HEK293 (cell line): ENCODE measurements around the gene NFIX.
A peak's percentile ranks its signal among the peaks of the same experiment; 100 is the strongest.

Experiments used
- HOXC10 ChIP-seq: sonication (generic); formaldehyde crosslinking; IDR thresholded peaks from 2 replicates; pipeline ENCODE4 v1.8.1; 2023; ENCODE audit warnings: mild to moderate bottlenecking, missing genetic modification reagents
- KLF8 ChIP-seq: fragments of 450-650 bp; formaldehyde crosslinking; IDR thresholded peaks from 2 replicates; pipeline ENCODE4 v1.5.1; 2016; ENCODE audit warnings: missing biosample characterization, missing genetic modification characterization
- MYNN ChIP-seq: fragments of 450-650 bp; formaldehyde crosslinking; IDR thresholded peaks from 2 replicates; pipeline ENCODE4 v1.5.1; 2016; ENCODE audit warnings: missing biosample characterization, missing genetic modification characterization, borderline replicate concordance
- OVOL3 ChIP-seq: fragments of 450-650 bp; formaldehyde crosslinking; IDR thresholded peaks from 2 replicates; pipeline ENCODE4 v1.5.1; 2016; ENCODE audit warnings: missing biosample characterization, missing genetic modification characterization
- REPIN1 ChIP-seq: fragments of 450-650 bp; formaldehyde crosslinking; IDR thresholded peaks from 2 replicates; pipeline ENCODE4 v1.5.1; 2017; ENCODE audit warnings: missing biosample characterization, missing genetic modification characterization, low read depth
- TCF7L2 ChIP-seq: IDR thresholded peaks from 2 replicates; pipeline ENCODE4 v1.6.1; 2011; ENCODE audit warnings: low read depth, mild to moderate bottlenecking, inconsistent platforms, low read length, moderate library complexity, borderline replicate concordance
- YY1 ChIP-seq: fragments of 450-650 bp; formaldehyde crosslinking; IDR thresholded peaks from 2 replicates; pipeline ENCODE4 v1.5.1; 2018; ENCODE audit warnings: missing biosample characterization, missing genetic modification characterization
- YY2 ChIP-seq: fragments of 450-650 bp; formaldehyde crosslinking; IDR thresholded peaks from 2 replicates; pipeline ENCODE4 v1.5.1; 2016; ENCODE audit warnings: missing biosample characterization, missing genetic modification characterization
- ZBTB17 ChIP-seq: fragments of 450-650 bp; formaldehyde crosslinking; IDR thresholded peaks from 2 replicates; pipeline ENCODE4 v1.5.1; 2016; ENCODE audit warnings: missing biosample characterization, missing genetic modification characterization
- ZBTB21 ChIP-seq: fragments of 450-650 bp; formaldehyde crosslinking; IDR thresholded peaks from 2 replicates; pipeline ENCODE4 v1.5.1; 2017; ENCODE audit warnings: missing biosample characterization, missing genetic modification characterization
- ZBTB8A ChIP-seq: fragments of 450-650 bp; formaldehyde crosslinking; IDR thresholded peaks from 2 replicates; pipeline ENCODE4 v1.5.1; 2016; ENCODE audit warnings: missing biosample characterization, missing genetic modification characterization
- ZNF10 ChIP-seq: fragments of 450-650 bp; formaldehyde crosslinking; IDR thresholded peaks from 2 replicates; pipeline ENCODE4 v1.5.1; 2017; ENCODE audit warnings: missing biosample characterization, missing genetic modification characterization
- ZNF157 ChIP-seq: fragments of 450-650 bp; formaldehyde crosslinking; IDR thresholded peaks from 2 replicates; pipeline ENCODE4 v1.5.1; 2016; ENCODE audit warnings: missing biosample characterization, missing genetic modification characterization
- ZNF174 ChIP-seq: fragments of 450-650 bp; formaldehyde crosslinking; IDR thresholded peaks from 2 replicates; pipeline ENCODE4 v1.5.0; 2017; ENCODE audit warnings: missing biosample characterization, mild to moderate bottlenecking, missing genetic modification characterization
- ZNF2 ChIP-seq: fragments of 450-650 bp; formaldehyde crosslinking; IDR thresholded peaks from 2 replicates; pipeline ENCODE4 v1.5.1; 2016; ENCODE audit warnings: missing biosample characterization, missing genetic modification characterization
- ZNF239 ChIP-seq: fragments of 450-650 bp; formaldehyde crosslinking; IDR thresholded peaks from 2 replicates; pipeline ENCODE4 v1.5.1; 2016; ENCODE audit warnings: missing biosample characterization, missing genetic modification characterization
- ZNF274 ChIP-seq, 2 experiments: fragments of 200-500 bp in 1 of 2; fragments of 450-650 bp in 1 of 2; sonication (Bioruptor generic) in 1 of 2; formaldehyde crosslinking in 1 of 2; IDR thresholded peaks; 2 replicates each; pipeline versions ENCODE4 v1.5.1 to v1.6.1; 2014 to 2016; ENCODE audit warnings: borderline replicate concordance in 1 of 2, inconsistent platforms in 1 of 2, low read length in 1 of 2, missing biosample characterization in 1 of 2, missing genetic modification characterization in 1 of 2
- ZNF292 ChIP-seq: fragments of 450-650 bp; formaldehyde crosslinking; IDR thresholded peaks from 2 replicates; pipeline ENCODE4 v1.5.1; 2016; ENCODE audit warnings: low read depth, missing biosample characterization, missing genetic modification characterization, borderline replicate concordance
- ZNF311 ChIP-seq: fragments of 450-650 bp; formaldehyde crosslinking; IDR thresholded peaks from 2 replicates; pipeline ENCODE4 v1.5.1; 2017; ENCODE audit warnings: missing biosample characterization, missing genetic modification characterization, borderline replicate concordance
- ZNF366 ChIP-seq: fragments of 450-650 bp; formaldehyde crosslinking; conservative IDR thresholded peaks from 2 replicates; pipeline ENCODE4 v1.5.1; 2016; ENCODE audit warnings: missing biosample characterization, missing genetic modification characterization
- ZNF37A ChIP-seq: fragments of 450-650 bp; IDR thresholded peaks from 2 replicates; pipeline ENCODE4 v1.5.1; 2018; ENCODE audit warnings: missing biosample characterization, missing genetic modification characterization
- ZNF391 ChIP-seq: fragments of 450-650 bp; formaldehyde crosslinking; IDR thresholded peaks from 2 replicates; pipeline ENCODE4 v1.5.1; 2016; ENCODE audit warnings: low read depth, missing biosample characterization, missing genetic modification characterization, borderline replicate concordance
- ZNF426 ChIP-seq: fragments of 450-650 bp; formaldehyde crosslinking; IDR thresholded peaks from 2 replicates; pipeline ENCODE4 v1.5.1; 2017; ENCODE audit warnings: missing biosample characterization, missing genetic modification characterization, mild to moderate bottlenecking, inconsistent platforms, moderate library complexity
- ZNF433 ChIP-seq: fragments of 450-650 bp; formaldehyde crosslinking; IDR thresholded peaks from 2 replicates; pipeline ENCODE4 v1.5.1; 2016; ENCODE audit warnings: missing biosample characterization, missing genetic modification characterization, low read depth
- ZNF48 ChIP-seq: fragments of 450-650 bp; formaldehyde crosslinking; IDR thresholded peaks from 2 replicates; pipeline ENCODE4 v1.5.1; 2016; ENCODE audit warnings: missing biosample characterization, missing genetic modification characterization
- ZNF514 ChIP-seq: fragments of 450-650 bp; formaldehyde crosslinking; IDR thresholded peaks from 2 replicates; pipeline ENCODE4 v1.5.1; 2016; ENCODE audit warnings: missing biosample characterization, missing genetic modification characterization
- ZNF560 ChIP-seq: fragments of 450-650 bp; formaldehyde crosslinking; IDR thresholded peaks from 2 replicates; pipeline ENCODE4 v1.5.1; 2017; ENCODE audit warnings: missing biosample characterization, missing genetic modification characterization, borderline replicate concordance
- ZNF571 ChIP-seq: fragments of 450-650 bp; formaldehyde crosslinking; IDR thresholded peaks from 2 replicates; pipeline ENCODE4 v1.5.0; 2017; ENCODE audit warnings: missing biosample characterization, missing genetic modification characterization
- ZNF654 ChIP-seq: fragments of 450-650 bp; formaldehyde crosslinking; IDR thresholded peaks from 2 replicates; pipeline ENCODE4 v1.5.1; 2016; ENCODE audit warnings: low read depth, missing biosample characterization, missing genetic modification characterization
- ZSCAN30 ChIP-seq: fragments of 450-650 bp; IDR thresholded peaks from 2 replicates; pipeline ENCODE4 v1.5.1; 2018; ENCODE audit warnings: missing biosample characterization, mild to moderate bottlenecking, missing genetic modification characterization, moderate library complexity
- TF ChIP-seq, protein P1 (sequence below): fragments of 450-650 bp; formaldehyde crosslinking; optimal IDR thresholded peaks from 2 replicates; pipeline ENCODE3; 2016; ENCODE audit warnings: missing biosample characterization, mild to moderate bottlenecking, missing genetic modification characterization
- TF ChIP-seq, protein P2 (sequence below): fragments of 450-650 bp; formaldehyde crosslinking; IDR thresholded peaks from 2 replicates; pipeline ENCODE4 v1.5.1; 2016; ENCODE audit warnings: missing biosample characterization, missing genetic modification characterization
- TF ChIP-seq, protein P3 (sequence below): fragments of 450-650 bp; formaldehyde crosslinking; IDR thresholded peaks from 2 replicates; pipeline ENCODE4 v1.5.1; 2017; ENCODE audit warnings: missing biosample characterization, missing genetic modification characterization
- TF ChIP-seq, protein P4 (sequence below): fragments of 450-650 bp; formaldehyde crosslinking; IDR thresholded peaks from 2 replicates; pipeline ENCODE4 v1.5.1; 2016; ENCODE audit warnings: missing biosample characterization, missing genetic modification characterization, low read depth

Gene NFIX

DNA sequence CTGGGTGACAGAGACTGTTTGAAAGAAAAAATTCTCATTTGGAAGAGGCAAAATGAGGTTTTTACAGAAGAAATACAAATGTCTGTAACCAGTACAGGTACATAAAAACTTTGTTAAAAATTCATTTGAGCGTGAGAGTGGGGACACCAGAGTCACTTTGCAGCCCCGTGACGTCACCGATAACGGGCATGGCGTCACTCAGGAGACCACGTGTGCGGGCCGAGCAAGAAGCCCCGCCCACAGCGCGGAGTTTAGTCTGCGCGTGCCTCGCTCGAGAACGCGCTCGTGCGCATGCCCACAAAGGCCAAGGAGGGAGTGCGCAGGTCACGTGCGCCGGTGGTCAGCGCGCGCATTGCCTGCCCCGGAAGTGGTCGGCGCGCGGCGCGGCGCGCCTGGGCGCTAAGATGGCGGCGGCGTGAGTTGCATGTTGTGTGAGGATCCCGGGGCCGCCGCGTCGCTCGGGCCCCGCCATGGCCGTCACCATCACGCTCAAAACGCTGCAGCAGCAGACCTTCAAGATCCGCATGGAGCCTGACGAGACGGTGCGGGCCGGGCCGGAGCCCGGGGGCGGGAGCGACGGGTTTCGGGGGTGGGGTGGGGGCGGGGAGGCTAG, 49.7 kb upstream of the NFIX start, which contains the start of gene RAD23A (continued):
- TF ChIP-seq, protein P1, sequence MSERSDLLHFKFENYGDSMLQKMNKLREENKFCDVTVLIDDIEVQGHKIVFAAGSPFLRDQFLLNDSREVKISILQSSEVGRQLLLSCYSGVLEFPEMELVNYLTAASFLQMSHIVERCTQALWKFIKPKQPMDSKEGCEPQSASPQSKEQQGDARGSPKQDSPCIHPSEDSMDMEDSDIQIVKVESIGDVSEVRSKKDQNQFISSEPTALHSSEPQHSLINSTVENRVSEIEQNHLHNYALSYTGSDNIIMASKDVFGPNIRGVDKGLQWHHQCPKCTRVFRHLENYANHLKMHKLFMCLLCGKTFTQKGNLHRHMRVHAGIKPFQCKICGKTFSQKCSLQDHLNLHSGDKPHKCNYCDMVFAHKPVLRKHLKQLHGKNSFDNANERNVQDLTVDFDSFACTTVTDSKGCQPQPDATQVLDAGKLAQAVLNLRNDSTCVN (tag by site-specific recombination) = peak; percentile 100
- TF ChIP-seq ZNF239 (tag by site-specific recombination) = 0 out of 2 replicates have a peak, but pooled peaks have one; percentile 3
- TF ChIP-seq, protein P2, sequence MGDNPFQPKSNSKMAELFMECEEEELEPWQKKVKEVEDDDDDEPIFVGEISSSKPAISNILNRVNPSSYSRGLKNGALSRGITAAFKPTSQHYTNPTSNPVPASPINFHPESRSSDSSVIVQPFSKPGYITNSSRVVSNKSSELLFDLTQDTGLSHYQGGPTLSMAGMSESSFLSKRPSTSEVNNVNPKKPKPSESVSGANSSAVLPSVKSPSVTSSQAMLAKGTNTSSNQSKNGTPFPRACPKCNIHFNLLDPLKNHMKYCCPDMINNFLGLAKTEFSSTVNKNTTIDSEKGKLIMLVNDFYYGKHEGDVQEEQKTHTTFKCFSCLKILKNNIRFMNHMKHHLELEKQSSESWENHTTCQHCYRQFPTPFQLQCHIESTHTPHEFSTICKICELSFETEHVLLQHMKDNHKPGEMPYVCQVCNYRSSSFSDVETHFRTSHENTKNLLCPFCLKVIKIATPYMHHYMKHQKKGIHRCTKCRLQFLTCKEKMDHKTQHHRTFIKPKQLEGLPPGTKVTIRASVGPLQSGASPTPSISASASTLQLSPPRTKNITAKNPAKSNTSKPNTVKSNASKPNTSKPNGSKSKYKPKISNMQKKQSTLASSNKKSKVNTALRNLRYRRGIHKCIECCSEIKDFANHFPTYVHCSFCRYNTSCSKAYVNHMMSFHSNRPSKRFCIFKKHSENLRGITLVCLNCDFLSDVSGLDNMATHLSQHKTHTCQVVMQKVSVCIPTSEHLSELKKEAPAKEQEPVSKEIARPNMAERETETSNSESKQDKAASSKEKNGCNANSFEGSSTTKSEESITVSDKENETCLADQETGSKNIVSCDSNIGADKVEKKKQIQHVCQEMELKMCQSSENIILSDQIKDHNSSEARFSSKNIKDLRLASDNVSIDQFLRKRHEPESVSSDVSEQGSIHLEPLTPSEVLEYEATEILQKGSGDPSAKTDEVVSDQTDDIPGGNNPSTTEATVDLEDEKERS (tag by site-specific recombination) = no peak
- TF ChIP-seq, protein P3, sequence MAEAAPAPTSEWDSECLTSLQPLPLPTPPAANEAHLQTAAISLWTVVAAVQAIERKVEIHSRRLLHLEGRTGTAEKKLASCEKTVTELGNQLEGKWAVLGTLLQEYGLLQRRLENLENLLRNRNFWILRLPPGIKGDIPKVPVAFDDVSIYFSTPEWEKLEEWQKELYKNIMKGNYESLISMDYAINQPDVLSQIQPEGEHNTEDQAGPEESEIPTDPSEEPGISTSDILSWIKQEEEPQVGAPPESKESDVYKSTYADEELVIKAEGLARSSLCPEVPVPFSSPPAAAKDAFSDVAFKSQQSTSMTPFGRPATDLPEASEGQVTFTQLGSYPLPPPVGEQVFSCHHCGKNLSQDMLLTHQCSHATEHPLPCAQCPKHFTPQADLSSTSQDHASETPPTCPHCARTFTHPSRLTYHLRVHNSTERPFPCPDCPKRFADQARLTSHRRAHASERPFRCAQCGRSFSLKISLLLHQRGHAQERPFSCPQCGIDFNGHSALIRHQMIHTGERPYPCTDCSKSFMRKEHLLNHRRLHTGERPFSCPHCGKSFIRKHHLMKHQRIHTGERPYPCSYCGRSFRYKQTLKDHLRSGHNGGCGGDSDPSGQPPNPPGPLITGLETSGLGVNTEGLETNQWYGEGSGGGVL (tag by site-specific recombination) = no peak
- no peak for TF ChIP-seq ZNF366 (tag by site-specific recombination)
- no peak for TF ChIP-seq ZNF37A (tag by site-specific recombination)
- TF ChIP-seq ZNF514 (tag by site-specific recombination) = no peak
- peak; percentile 96 for TF ChIP-seq YY2 (tag by site-specific recombination)
- no peak for TF ChIP-seq MYNN (tag by site-specific recombination)
- no peak for TF ChIP-seq ZNF426 (tag by site-specific recombination)
- TF ChIP-seq ZNF48 (tag by site-specific recombination) = no peak
- TF ChIP-seq ZNF391 (tag by site-specific recombination) = peak; percentile 53; the same call in 1 of the 2 replicates
- no peak for TF ChIP-seq HOXC10 (CRISPR knock-in tag)
- no peak for TF ChIP-seq TCF7L2
- no peak for TF ChIP-seq ZNF654 (tag by site-specific recombination)
- no peak for TF ChIP-seq ZNF311 (tag by site-specific recombination)
- TF ChIP-seq ZSCAN30 (tag by site-specific recombination) = peak; percentile 46; the same call in 1 of the 2 replicates
- TF ChIP-seq OVOL3 = peak; percentile 21; the same call in 1 of the 2 replicates
- TF ChIP-seq ZNF2 = no peak
- TF ChIP-seq ZBTB21 = peak; percentile 100
- TF ChIP-seq, protein P4, sequence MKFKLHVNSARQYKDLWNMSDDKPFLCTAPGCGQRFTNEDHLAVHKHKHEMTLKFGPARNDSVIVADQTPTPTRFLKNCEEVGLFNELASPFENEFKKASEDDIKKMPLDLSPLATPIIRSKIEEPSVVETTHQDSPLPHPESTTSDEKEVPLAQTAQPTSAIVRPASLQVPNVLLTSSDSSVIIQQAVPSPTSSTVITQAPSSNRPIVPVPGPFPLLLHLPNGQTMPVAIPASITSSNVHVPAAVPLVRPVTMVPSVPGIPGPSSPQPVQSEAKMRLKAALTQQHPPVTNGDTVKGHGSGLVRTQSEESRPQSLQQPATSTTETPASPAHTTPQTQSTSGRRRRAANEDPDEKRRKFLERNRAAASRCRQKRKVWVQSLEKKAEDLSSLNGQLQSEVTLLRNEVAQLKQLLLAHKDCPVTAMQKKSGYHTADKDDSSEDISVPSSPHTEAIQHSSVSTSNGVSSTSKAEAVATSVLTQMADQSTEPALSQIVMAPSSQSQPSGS (tag by site-specific recombination) = peak; percentile 100
- no peak for TF ChIP-seq ZNF292 (tag by site-specific recombination)
- no peak for TF ChIP-seq ZNF433
- peak; percentile 61; the same call in 1 of the 2 replicates for TF ChIP-seq ZBTB17 (tag by site-specific recombination)
- peak; percentile 96 for TF ChIP-seq YY1 (tag by site-specific recombination)
- TF ChIP-seq KLF8 (tag by site-specific recombination) = peak; percentile 61; the same call in 1 of the 2 replicates
- no peak for TF ChIP-seq ZNF560
- TF ChIP-seq ZNF157 (tag by site-specific recombination) = no peak
- TF ChIP-seq ZNF571 (tag by site-specific recombination) = no peak
- TF ChIP-seq REPIN1 (tag by site-specific recombination) = no peak
- TF ChIP-seq ZNF10 = no peak; the same call in 1 of the 2 replicates
- no peak for TF ChIP-seq ZNF174 (tag by site-specific recombination)
- TF ChIP-seq ZNF274 (IDR thresholded peaks at IDR 0.05; ENCODE audit: low read length) = no peak
- no peak for TF ChIP-seq ZNF274 (tag by site-specific recombination; IDR thresholded peaks at IDR 0.05; ENCODE audit: borderline replicate concordance)
- TF ChIP-seq ZBTB8A = peak; percentile 49
